Endothelial cell of umbilical vein (primary cell): ENCODE results near the gene GLI3. TPM values are rescaled to one million over a fixed set of nuclear protein-coding genes. Genes with fewer than 3 reads are reported as not detected.

ENCODE experiments used
- BruUV-seq: library from RNA; stranded (reverse); fragments of 400-500 nt; replicated peaks from 2 replicates; lab custom pipeline; 2021; lab: Mats Ljungman, UMichigan
- CTCF ChIA-PET: fragments of 300-600, 350-600 bp; sonication (Branson Sonifier 250); formaldehyde crosslinking; loops from one replicate; lab custom pipeline; 2021; ENCODE audit warnings: antibody characterized with exemption, inconsistent platforms; lab: Charles Lee
- POLR2A ChIA-PET: fragments of 300-600, 350-600 bp; sonication (Branson Sonifier 250); formaldehyde crosslinking; loops from one replicate; lab custom pipeline; 2021; ENCODE audit warnings: antibody characterized with exemption, inconsistent platforms; lab: Charles Lee
- DNase-seq: peaks from one replicate; pipeline ENCODE4 v3.0.0-alpha.2; 2011; ENCODE audit warnings: low read depth, low spot score
- FAIRE-seq: peaks from 2 replicates; lab custom pipeline; 2011; peaks lifted over from hg19 to GRCh38; lab: Jason Lieb, UNC
- H2AFZ ChIP-seq: 2 replicates; pipeline ENCODE4 v1.6.0; 2012; ENCODE audit warnings: low read depth, low read length, control low read depth, inconsistent platforms
- H3K27ac ChIP-seq: 2 replicates; pipeline ENCODE4 v1.5.1; 2011; ENCODE audit warnings: low read depth, mild to moderate bottlenecking, control low read depth, low read length, moderate library complexity; ENCODE audit not compliant: insufficient read depth
- H3K27me3 ChIP-seq, 2 experiments: 2 replicates each; pipeline versions ENCODE4 v1.6.0 to v1.6.1; 2011; ENCODE audit warnings: low read length in 2 of 2, mixed read lengths in 1 of 2; ENCODE audit not compliant: control insufficient read depth in 2 of 2, insufficient read depth in 2 of 2
- H3K36me3 ChIP-seq, 2 experiments: 2 replicates in 1 of 2; 3 replicates in 1 of 2; pipeline ENCODE4 v1.5.1; 2011; ENCODE audit warnings: low read length in 2 of 2, mild to moderate bottlenecking in 1 of 2, moderate library complexity in 1 of 2; ENCODE audit not compliant: control insufficient read depth in 2 of 2, insufficient read depth in 2 of 2; ENCODE audit errors: extremely low read depth in 1 of 2
- H3K4me1 ChIP-seq: 3 replicates; pipeline ENCODE4 v1.5.1; 2011; ENCODE audit warnings: mild to moderate bottlenecking, low read length; ENCODE audit not compliant: control insufficient read depth, insufficient read depth; ENCODE audit errors: extremely low read depth
- H3K4me2 ChIP-seq: 2 replicates; pipeline ENCODE4 v1.6.1; 2011; ENCODE audit warnings: low read length, control low read depth, mixed read lengths; ENCODE audit not compliant: insufficient read depth
- H3K4me3 ChIP-seq, 3 experiments: fragments of 200-600 bp in 1 of 3; sonication (generic), shearing (Covaris generic) in 1 of 3; replicated peaks in 1 of 3; 2 replicates each; pipeline ENCODE4 v1.5.1; 2011 to 2016; ENCODE audit warnings: control low read depth in 3 of 3, low read length in 3 of 3, mild to moderate bottlenecking in 2 of 3, inconsistent platforms in 1 of 3, low read depth in 1 of 3, moderate library complexity in 1 of 3; ENCODE audit not compliant: insufficient read depth in 1 of 3
- H3K79me2 ChIP-seq: 2 replicates; pipeline ENCODE4 v1.6.0; 2012; ENCODE audit warnings: low read length, inconsistent platforms; ENCODE audit not compliant: control insufficient read depth, insufficient read depth
- H3K9ac ChIP-seq: replicated peaks from 2 replicates; pipeline ENCODE3; 2011; ENCODE audit warnings: low read length, control low read depth; ENCODE audit not compliant: insufficient read depth; ENCODE audit errors: extremely low read depth
- H3K9me1 ChIP-seq: replicated peaks from 3 replicates; pipeline ENCODE4 v1.6.0; 2011; ENCODE audit warnings: mild to moderate bottlenecking, low read length; ENCODE audit not compliant: control insufficient read depth, insufficient read depth; ENCODE audit errors: extremely low read depth
- H3K9me3 ChIP-seq: replicated peaks from 2 replicates; pipeline ENCODE4 v1.5.1; 2012; ENCODE audit warnings: low read length, inconsistent platforms; ENCODE audit not compliant: control insufficient read depth, insufficient read depth
- H4K20me1 ChIP-seq: replicated peaks from 2 replicates; pipeline ENCODE3; 2011; ENCODE audit warnings: mild to moderate bottlenecking, low read length; ENCODE audit not compliant: control insufficient read depth, insufficient read depth; ENCODE audit errors: extremely low read depth
- EZH2 ChIP-seq: IDR thresholded peaks from 2 replicates; pipeline ENCODE4 v1.6.1; 2012; ENCODE audit warnings: borderline replicate concordance, low read depth, mild to moderate bottlenecking, moderate library complexity, low read length, inconsistent platforms; ENCODE audit not compliant: severe bottlenecking
- GATA2 ChIP-seq: IDR thresholded peaks from 2 replicates; pipeline ENCODE4 v1.7.0; 2011; ENCODE audit warnings: low read depth, mild to moderate bottlenecking, moderate library complexity, mixed read lengths, low read length; ENCODE audit not compliant: insufficient read length, insufficient read depth
- JUN ChIP-seq: IDR thresholded peaks from 2 replicates; pipeline ENCODE4 v1.6.1; 2011; ENCODE audit warnings: borderline replicate concordance, low read depth; ENCODE audit not compliant: insufficient read length, insufficient read depth
- POLR2A ChIP-seq: IDR thresholded peaks from 2 replicates; pipeline ENCODE4 v1.6.1; 2012; ENCODE audit warnings: low read depth, mild to moderate bottlenecking, control low read depth, low read length
- POLR2AphosphoS5 ChIP-seq: IDR thresholded peaks from 2 replicates; pipeline ENCODE4 v1.6.1; 2012; ENCODE audit warnings: low read depth, mild to moderate bottlenecking, control low read depth, low read length, moderate library complexity; ENCODE audit not compliant: insufficient read depth
- dilution Hi-C: fragments of 300-500 bp; cut with MboI; formaldehyde crosslinking; loops from one replicate; pipeline ENCODE4 v1.15.0; 2019; ENCODE audit warnings: low sequenced_read_pairs; ENCODE audit not compliant: extremely low pct_ligation_motif_present
- intact Hi-C: fragments of 100-400 bp; cut with micrococcal nuclease; formaldehyde crosslinking; loops from one replicate; pipeline ENCODE4 v1.10.0; 2022
- polyA plus RNA-seq, 4 experiments: library from polyadenylated mRNA; depleted of rRNA in 3 of 4; stranded (reverse) in 3 of 4; unstranded in 1 of 4; fragments of >200 nt; gene quantifications; 2 replicates each; pipeline versions ENCODE4 v1.2.1 to v1.2.3, GENCODE V29; 2011 to 2012; ENCODE audit warnings: missing spikeins in 1 of 4
- total RNA-seq: library from RNA; stranded (reverse); gene quantifications from 2 replicates; pipeline ENCODE4 v1.2.3, GENCODE V29; 2021
- TF ChIP-seq, protein P1 (sequence below): IDR thresholded peaks from 2 replicates; pipeline ENCODE4 v1.6.1; 2011; ENCODE audit not compliant: insufficient read depth, insufficient read length

GLI3 gene
- total and polyA plus RNA-seq, 2 donors (not counting 3 experiments of a cell fraction or from before 2014, with no cell fraction given), result 6.0 to 24.9 TPM

DNA sequence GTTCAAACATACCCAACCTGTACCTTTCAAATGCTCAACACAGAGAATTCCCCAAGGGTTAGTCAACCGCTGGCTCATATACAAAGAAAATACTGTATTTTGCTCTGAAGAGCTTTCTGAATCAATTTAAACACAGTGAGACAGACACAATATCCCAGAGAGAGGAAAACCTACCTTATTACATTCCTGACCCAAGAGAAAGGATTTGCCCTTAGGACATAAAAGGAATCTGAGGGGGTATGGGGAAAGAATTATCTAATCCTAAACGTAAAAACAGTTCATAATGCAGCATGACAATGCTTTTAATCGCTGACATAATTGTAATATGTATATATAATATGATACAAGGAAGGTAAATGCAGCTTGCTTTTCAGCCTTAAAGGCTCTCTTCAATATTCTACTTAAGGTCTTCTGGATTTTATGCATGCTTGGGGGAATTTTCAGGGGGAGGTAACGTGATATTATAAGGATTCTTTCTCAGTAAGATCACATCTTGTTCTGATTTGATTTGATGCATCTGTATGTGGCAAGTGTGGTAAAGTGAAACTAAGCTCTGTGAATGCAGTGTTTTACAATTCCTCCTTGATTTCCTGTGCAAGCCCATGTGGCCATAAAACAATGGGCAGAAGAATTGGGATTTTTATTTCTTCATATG, 240.5 kb downstream of the GLI3 start:
- intact Hi-C loops, result no loop called here
- Histone ChIP-seq H3K27ac (peak overlapping the region; percentile 26), H3K36me3 (no peaks in the 10 kb centered on the region), H3K4me1 (peaks cover 44% of the 10 kb centered on the region), H3K79me2 (no peaks in the 10 kb centered on the region), H3K4me2 (peak overlapping the region; percentile 83), H3K27me3 (no peaks in the 10 kb centered on the region), H3K9ac (peak overlapping the region; percentile 4), H3K4me3 (no peak overlapping the region), H4K20me1 (no peaks in the 10 kb centered on the region), H3K9me1 (no peaks in the 10 kb centered on the region), H2AFZ (peak overlapping the region; percentile 49), H3K9me3 (no peaks in the 10 kb centered on the region)
- FAIRE-seq (peak; percentile 50), DNase-seq (peak; percentile 60)
- ChIA-PET CTCF (interaction anchor here (0.7 to 1.9 kb wide), 10 partner anchors 12 to 1112 kb away, joined by 3 to 12 read pairs (median 4); no protein-coding TSS in a partner anchor), POLR2A (no interaction called here)
- dilution Hi-C loops, result loop anchor here (25.0 kb wide), 1 partner anchor 241 kb away; the partner anchor contains the start of gene GLI3
- TF ChIP-seq GATA2 (no peak), EZH2 (no peak), POLR2A (no peak), POLR2AphosphoS5 (peak; percentile 23), JUN (no peak)
- TF ChIP-seq, protein P1, sequence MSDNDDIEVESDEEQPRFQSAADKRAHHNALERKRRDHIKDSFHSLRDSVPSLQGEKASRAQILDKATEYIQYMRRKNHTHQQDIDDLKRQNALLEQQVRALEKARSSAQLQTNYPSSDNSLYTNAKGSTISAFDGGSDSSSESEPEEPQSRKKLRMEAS, result no peak
- BruUV-seq, result no TSS peak
